ENCODE measurements around the gene NKAIN1.

DNA sequence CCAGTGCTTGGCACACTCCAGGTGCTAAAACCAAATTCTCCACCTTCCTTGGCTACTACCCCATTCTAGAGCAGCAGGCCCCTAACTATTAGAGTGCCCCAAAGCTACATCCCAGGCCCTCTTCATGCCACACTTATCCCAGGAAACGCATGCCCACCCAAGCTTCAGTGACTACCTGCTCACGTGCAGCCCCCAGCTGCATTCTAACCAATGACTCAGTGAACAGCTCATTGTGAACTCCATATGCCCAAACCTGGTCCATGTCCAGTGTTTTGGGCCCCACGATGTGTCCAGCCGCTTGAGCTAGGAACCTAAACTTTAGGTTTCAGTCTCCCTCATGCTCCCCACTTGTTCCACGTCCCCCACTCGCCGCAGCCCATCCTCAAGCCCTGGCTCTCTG, 41.5 kb downstream of the NKAIN1 start:
- TF ChIP-seq, protein P1, sequence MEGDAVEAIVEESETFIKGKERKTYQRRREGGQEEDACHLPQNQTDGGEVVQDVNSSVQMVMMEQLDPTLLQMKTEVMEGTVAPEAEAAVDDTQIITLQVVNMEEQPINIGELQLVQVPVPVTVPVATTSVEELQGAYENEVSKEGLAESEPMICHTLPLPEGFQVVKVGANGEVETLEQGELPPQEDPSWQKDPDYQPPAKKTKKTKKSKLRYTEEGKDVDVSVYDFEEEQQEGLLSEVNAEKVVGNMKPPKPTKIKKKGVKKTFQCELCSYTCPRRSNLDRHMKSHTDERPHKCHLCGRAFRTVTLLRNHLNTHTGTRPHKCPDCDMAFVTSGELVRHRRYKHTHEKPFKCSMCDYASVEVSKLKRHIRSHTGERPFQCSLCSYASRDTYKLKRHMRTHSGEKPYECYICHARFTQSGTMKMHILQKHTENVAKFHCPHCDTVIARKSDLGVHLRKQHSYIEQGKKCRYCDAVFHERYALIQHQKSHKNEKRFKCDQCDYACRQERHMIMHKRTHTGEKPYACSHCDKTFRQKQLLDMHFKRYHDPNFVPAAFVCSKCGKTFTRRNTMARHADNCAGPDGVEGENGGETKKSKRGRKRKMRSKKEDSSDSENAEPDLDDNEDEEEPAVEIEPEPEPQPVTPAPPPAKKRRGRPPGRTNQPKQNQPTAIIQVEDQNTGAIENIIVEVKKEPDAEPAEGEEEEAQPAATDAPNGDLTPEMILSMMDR (conservative IDR thresholded peaks at IDR 0.05; ENCODE audit: low read length): no peak
- no peak for TF ChIP-seq EZH2phosphoT487 (IDR thresholded peaks at IDR 0.05; ENCODE audit: borderline replicate concordance)
